ENCODE data around the gene RFFL. TPM values are rescaled to one million over a fixed set of nuclear protein-coding genes. Genes with fewer than 3 reads are reported as not detected.
A peak's percentile ranks its signal among the peaks of the same experiment; 100 is the strongest.

The RFFL gene
- total and polyA plus RNA-seq, 9 of the 15 experiments (the other 6 are each of a cell fraction or from before 2014, with no cell fraction given) = 3.4 to 18.1 (median 12.8) TPM

DNA sequence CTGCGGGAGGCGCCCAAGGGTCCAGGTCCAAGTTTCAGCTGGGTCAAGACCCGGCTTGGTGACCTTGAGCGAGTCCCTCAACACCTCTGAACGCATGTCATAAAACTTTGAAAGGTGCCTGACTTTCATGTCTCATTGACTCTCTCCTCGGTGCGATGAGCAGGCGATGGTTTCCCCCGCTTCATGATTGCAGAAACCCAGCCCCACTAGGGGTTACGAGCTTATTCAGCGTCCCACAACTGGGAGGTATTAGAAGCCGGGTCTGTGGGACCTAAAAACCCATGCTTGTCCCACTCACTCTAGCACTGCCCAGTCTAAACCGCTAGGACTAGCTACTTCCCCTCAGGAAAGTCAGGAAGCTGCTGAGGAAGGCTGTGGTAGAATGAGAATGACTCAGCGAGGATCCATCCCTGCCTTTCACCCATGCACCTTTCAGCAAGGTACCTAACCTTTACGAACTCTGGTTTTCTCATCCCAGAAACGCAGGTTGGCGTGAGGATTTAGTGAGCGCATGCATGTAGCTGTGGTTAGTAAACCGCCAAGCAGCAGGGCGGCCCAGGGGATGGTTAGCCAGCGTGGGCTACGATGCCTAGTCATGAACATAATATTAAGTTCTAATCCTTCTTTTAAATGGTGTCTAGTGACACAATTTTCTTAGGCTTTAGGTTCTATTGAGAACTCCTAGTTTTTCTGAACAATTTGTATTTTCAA, 26.2 kb upstream of the RFFL start (continued):
- TF ChIP-seq, protein P1, sequence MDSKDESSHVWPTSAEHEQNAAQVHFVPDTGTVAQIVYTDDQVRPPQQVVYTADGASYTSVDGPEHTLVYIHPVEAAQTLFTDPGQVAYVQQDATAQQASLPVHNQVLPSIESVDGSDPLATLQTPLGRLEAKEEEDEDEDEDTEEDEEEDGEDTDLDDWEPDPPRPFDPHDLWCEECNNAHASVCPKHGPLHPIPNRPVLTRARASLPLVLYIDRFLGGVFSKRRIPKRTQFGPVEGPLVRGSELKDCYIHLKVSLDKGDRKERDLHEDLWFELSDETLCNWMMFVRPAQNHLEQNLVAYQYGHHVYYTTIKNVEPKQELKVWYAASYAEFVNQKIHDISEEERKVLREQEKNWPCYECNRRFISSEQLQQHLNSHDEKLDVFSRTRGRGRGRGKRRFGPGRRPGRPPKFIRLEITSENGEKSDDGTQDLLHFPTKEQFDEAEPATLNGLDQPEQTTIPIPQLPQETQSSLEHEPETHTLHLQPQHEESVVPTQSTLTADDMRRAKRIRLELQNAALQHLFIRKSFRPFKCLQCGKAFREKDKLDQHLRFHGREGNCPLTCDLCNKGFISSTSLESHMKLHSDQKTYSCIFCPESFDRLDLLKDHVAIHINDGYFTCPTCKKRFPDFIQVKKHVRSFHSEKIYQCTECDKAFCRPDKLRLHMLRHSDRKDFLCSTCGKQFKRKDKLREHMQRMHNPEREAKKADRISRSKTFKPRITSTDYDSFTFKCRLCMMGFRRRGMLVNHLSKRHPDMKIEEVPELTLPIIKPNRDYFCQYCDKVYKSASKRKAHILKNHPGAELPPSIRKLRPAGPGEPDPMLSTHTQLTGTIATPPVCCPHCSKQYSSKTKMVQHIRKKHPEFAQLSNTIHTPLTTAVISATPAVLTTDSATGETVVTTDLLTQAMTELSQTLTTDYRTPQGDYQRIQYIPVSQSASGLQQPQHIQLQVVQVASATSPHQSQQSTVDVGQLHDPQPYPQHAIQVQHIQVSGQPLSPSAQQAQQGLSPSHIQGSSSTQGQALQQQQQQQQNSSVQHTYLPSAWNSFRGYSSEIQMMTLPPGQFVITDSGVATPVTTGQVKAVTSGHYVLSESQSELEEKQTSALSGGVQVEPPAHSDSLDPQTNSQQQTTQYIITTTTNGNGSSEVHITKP (IDR thresholded peaks at IDR 0.05; ENCODE audit: partially characterized antibody) = peak; percentile 75
- TF ChIP-seq MTA3 (IDR thresholded peaks at IDR 0.05; ENCODE audit: borderline replicate concordance) = no peak
- TF ChIP-seq ATF1 (CRISPR knock-in tag; IDR thresholded peaks at IDR 0.05) = no peak
- 0 out of 2 replicates have a peak, but pooled peaks have one; percentile 12 for TF ChIP-seq ATF1 (tag; IDR thresholded peaks at IDR 0.05)
- no peak for TF ChIP-seq ZBTB17 (CRISPR knock-in tag; IDR thresholded peaks at IDR 0.05)
- no peak for TF ChIP-seq MTF1 (CRISPR knock-in tag; IDR thresholded peaks at IDR 0.05; ENCODE audit: borderline replicate concordance)
- TF ChIP-seq C11orf30 (IDR thresholded peaks at IDR 0.05; ENCODE audit: low read depth) = peak; percentile 79
- TF ChIP-seq, protein P2, sequence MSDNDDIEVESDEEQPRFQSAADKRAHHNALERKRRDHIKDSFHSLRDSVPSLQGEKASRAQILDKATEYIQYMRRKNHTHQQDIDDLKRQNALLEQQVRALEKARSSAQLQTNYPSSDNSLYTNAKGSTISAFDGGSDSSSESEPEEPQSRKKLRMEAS (CRISPR knock-in tag; IDR thresholded peaks at IDR 0.05) = peak; percentile 32; the same call in 1 of the 2 replicates
- TF ChIP-seq, protein P3, sequence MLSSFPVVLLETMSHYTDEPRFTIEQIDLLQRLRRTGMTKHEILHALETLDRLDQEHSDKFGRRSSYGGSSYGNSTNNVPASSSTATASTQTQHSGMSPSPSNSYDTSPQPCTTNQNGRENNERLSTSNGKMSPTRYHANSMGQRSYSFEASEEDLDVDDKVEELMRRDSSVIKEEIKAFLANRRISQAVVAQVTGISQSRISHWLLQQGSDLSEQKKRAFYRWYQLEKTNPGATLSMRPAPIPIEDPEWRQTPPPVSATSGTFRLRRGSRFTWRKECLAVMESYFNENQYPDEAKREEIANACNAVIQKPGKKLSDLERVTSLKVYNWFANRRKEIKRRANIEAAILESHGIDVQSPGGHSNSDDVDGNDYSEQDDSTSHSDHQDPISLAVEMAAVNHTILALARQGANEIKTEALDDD (IDR thresholded peaks at IDR 0.05) = peak; percentile 73
- 0 out of 2 replicates have a peak, but pooled peaks have one; percentile 13 for TF ChIP-seq ZEB2 (IDR thresholded peaks at IDR 0.05)
- TF ChIP-seq ESRRA (IDR thresholded peaks at IDR 0.05; ENCODE audit: borderline replicate concordance, low read depth) = peak; percentile 7; the same call in 1 of the 2 replicates
- TF ChIP-seq ZNF316 (IDR thresholded peaks at IDR 0.05) = peak; percentile 77
- peak; percentile 61 for TF ChIP-seq FOSL1 (tag; conservative IDR thresholded peaks at IDR 0.05)
- TF ChIP-seq, protein P4, sequence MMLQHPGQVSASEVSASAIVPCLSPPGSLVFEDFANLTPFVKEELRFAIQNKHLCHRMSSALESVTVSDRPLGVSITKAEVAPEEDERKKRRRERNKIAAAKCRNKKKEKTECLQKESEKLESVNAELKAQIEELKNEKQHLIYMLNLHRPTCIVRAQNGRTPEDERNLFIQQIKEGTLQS (IDR thresholded peaks at IDR 0.05) = peak; percentile 16; the same call in 1 of the 2 replicates
- TF ChIP-seq, protein P4 (CRISPR knock-in tag; conservative IDR thresholded peaks at IDR 0.05) = no peak

All from K562 (cell line).